B cell (primary cell): ENCODE measurements around the gene ST6GAL1. TPM values are rescaled to one million over a fixed set of nuclear protein-coding genes. Genes with fewer than 3 reads are reported as not detected.
A peak's percentile ranks its signal among the peaks of the same experiment; 100 is the strongest.

Experiments
- ATAC-seq: fragments of 200-7000 bp; cut with Tn5 transposase; one replicate; pipeline ENCODE4 v1.10.0; 2021; ENCODE audit warnings: low read depth, mild to moderate bottlenecking, moderate number of reproducible peaks, moderate library complexity
- CTCF ChIA-PET: fragments of 350-600 bp; sonication (Branson Sonifier 250); formaldehyde crosslinking; loops from one replicate; lab custom pipeline; 2021; ENCODE audit warnings: antibody characterized with exemption, inconsistent platforms; lab: Charles Lee
- POLR2A ChIA-PET: fragments of 350-600 bp; sonication (Branson Sonifier 250); formaldehyde crosslinking; loops from one replicate; lab custom pipeline; 2021; ENCODE audit warnings: antibody characterized with exemption; lab: Charles Lee
- DNase-seq: peaks from one replicate; pipeline ENCODE4 v3.0.0; 2013
- H2AFZ ChIP-seq: 2 replicates; pipeline ENCODE4 v1.6.1; 2012; ENCODE audit warnings: mild to moderate bottlenecking, low read depth, low read length; ENCODE audit not compliant: insufficient read depth, poor library complexity, severe bottlenecking
- H3K27ac ChIP-seq, 2 donors: 1 replicate in 1 of 2; 2 replicates in 1 of 2; pipeline ENCODE4 v1.5.1; 2012 to 2013; ENCODE audit warnings: low read length in 2 of 2, mild to moderate bottlenecking in 2 of 2, moderate library complexity in 1 of 2
- H3K27me3 ChIP-seq, 4 experiments: fragments of 200-600 bp in 1 of 4; sonication (generic) in 1 of 4; replicated peaks in 1 of 4; 1 replicate in 2 of 4; 2 replicates in 2 of 4; pipeline versions ENCODE4 v1.6.1 to v1.7.0; 2013 to 2016; ENCODE audit warnings: low read length in 3 of 4, mild to moderate bottlenecking in 2 of 4, mixed read lengths in 1 of 4, moderate library complexity in 1 of 4; ENCODE audit not compliant: insufficient read depth in 4 of 4, control insufficient read depth in 3 of 4; ENCODE audit errors: control extremely low read depth in 1 of 4
- H3K36me3 ChIP-seq, 2 experiments: replicated peaks in 1 of 2; 1 replicate in 1 of 2; 2 replicates in 1 of 2; pipeline versions ENCODE4 v1.6.1 to v1.7.1; 2013; ENCODE audit warnings: low read length in 1 of 2; ENCODE audit not compliant: insufficient read depth in 2 of 2, control insufficient read depth in 1 of 2; ENCODE audit errors: control extremely low read depth in 1 of 2, extremely low read depth in 1 of 2
- H3K4me1 ChIP-seq, 2 donors: fragments of 200-600 bp in 1 of 2; sonication (generic) in 1 of 2; 1 replicate in 1 of 2; 2 replicates in 1 of 2; pipeline versions ENCODE4 v1.5.1 to v1.6.1; 2013 to 2017; ENCODE audit warnings: low read length in 2 of 2; ENCODE audit not compliant: control insufficient read depth in 2 of 2, insufficient read depth in 2 of 2
- H3K4me2 ChIP-seq: replicated peaks from 2 replicates; pipeline ENCODE3; 2012; ENCODE audit warnings: mild to moderate bottlenecking, low read depth, low read length; ENCODE audit not compliant: poor library complexity, severe bottlenecking
- H3K4me3 ChIP-seq, 5 experiments: fragments of 200-600 bp in 1 of 5; sonication (generic) in 1 of 5; 1 replicate in 3 of 5; 2 replicates in 2 of 5; pipeline versions ENCODE4 v1.5.1 to v1.7.0; 2011 to 2016; ENCODE audit warnings: low read length in 4 of 5, mild to moderate bottlenecking in 4 of 5, low read depth in 2 of 5, control low read depth in 1 of 5, moderate library complexity in 1 of 5; ENCODE audit not compliant: insufficient read depth in 1 of 5; ENCODE audit errors: control extremely low read depth in 1 of 5, extremely low read depth in 1 of 5
- H3K79me2 ChIP-seq: fragments of 200-600 bp; sonication (generic); one replicate; pipeline ENCODE4 v1.6.0; 2016; ENCODE audit warnings: low read length; ENCODE audit not compliant: control insufficient read depth, insufficient read depth
- H3K9ac ChIP-seq: fragments of 200-600 bp; sonication (generic); 2 replicates; pipeline ENCODE4 v1.6.1; 2017; ENCODE audit warnings: mild to moderate bottlenecking, low read length, moderate library complexity
- H3K9me3 ChIP-seq, 3 donors: one replicate each; pipeline versions ENCODE4 v1.6.1 to v1.7.1; 2013; ENCODE audit warnings: low read length in 2 of 3; ENCODE audit not compliant: control insufficient read depth in 2 of 3, insufficient read depth in 1 of 3; ENCODE audit errors: control extremely low read depth in 1 of 3
- H4K20me1 ChIP-seq: 2 replicates; pipeline ENCODE4 v1.6.0; 2012; ENCODE audit warnings: mild to moderate bottlenecking, low read length; ENCODE audit not compliant: insufficient read depth, control insufficient read depth, poor library complexity, severe bottlenecking
- H3K27ac Mint-ChIP-seq: one replicate; pipeline ENCODE4 v1.8.0; 2021; ENCODE audit warnings: mixed read lengths
- H3K27me3 Mint-ChIP-seq: one replicate; pipeline ENCODE4 v1.8.0; 2021; ENCODE audit warnings: mixed read lengths
- H3K4me1 Mint-ChIP-seq: one replicate; pipeline ENCODE4 v1.8.0; 2021; ENCODE audit warnings: mixed read lengths
- H3K4me3 Mint-ChIP-seq: one replicate; pipeline ENCODE4 v1.8.0; 2021; ENCODE audit warnings: mixed read lengths
- H3K9me3 Mint-ChIP-seq: one replicate; pipeline ENCODE4 v1.8.0; 2022; ENCODE audit warnings: mixed read lengths; ENCODE audit not compliant: insufficient read depth
- EZH2 ChIP-seq: IDR thresholded peaks from 2 replicates; pipeline ENCODE4 v1.6.1; 2012; ENCODE audit warnings: borderline replicate concordance, low read depth, mild to moderate bottlenecking, moderate library complexity, low read length; ENCODE audit not compliant: insufficient read depth, poor library complexity, severe bottlenecking
- WGBS: methylation state at CpG from one replicate; pipeline ENCODE4 v1.1.5; 2013; ENCODE audit warnings: missing lambda C conversion rate; ENCODE audit not compliant: insufficient coverage; 5-methylcytosine and 5-hydroxymethylcytosine counted together
- intact Hi-C: fragments of 100-400 bp; cut with micrococcal nuclease; formaldehyde crosslinking; loops from one replicate; pipeline ENCODE4 v1.10.0; 2022
- polyA plus RNA-seq: library from polyadenylated mRNA; depleted of rRNA; stranded (reverse); fragments of >200 nt; gene quantifications from 2 replicates; pipeline ENCODE4 v1.2.3, GENCODE V29; 2012
- total RNA-seq, 2 donors: library from RNA; stranded (reverse); fragments of 120-200 nt in 1 of 2; gene quantifications; 1 replicate in 1 of 2; 2 replicates in 1 of 2; pipeline versions ENCODE4 v1.2.3 to v1.2.4, GENCODE V29; 2013 to 2022
- TF ChIP-seq, protein P1 (sequence below): fragments of 200-600 bp; IDR thresholded peaks from one replicate; pipeline ENCODE4 v1.8.0; 2022; ENCODE audit warnings: antibody characterized with exemption, mild to moderate bottlenecking

Gene ST6GAL1
- total and polyA plus RNA-seq, 2 donors (not counting 1 experiment from before 2014, with no cell fraction given) = 174 to 563 TPM

DNA sequence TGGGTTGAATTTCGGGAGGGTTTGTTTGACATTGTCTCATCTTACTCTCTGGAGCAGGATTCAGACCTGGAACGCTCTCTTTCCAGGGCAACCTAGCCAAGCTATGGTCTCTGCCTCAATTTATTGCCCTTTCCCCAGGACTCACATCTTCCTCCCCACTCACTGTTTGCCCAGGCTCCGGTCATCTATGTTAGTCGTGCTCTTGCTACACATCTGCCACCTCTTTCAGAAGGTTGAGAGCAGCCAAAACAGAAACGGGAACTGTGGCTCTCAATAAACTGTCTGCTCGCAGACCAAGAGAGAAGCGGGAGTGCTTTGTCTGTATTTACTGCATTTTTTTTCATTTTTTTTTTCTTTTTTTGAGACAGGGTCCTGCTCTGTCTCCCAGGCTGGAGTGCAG, 81.6 kb downstream of the ST6GAL1 start:
- H3K4me1 Mint-ChIP-seq = peaks cover 87% of the 10 kb centered on the region
- H3K4me2 ChIP-seq = peak overlapping the region; percentile 70
- H3K4me3 Mint-ChIP-seq = peak overlapping the region; percentile 75
- no peaks in the 10 kb centered on the region for H3K9me3 Mint-ChIP-seq
- DNase-seq (peak; percentile 79), ATAC-seq (peak; percentile 23)
- peak overlapping the region; percentile 10 for H2AFZ ChIP-seq
- peak overlapping the region in 2 of 5 experiments; percentile 13 to 18 for H3K4me3 ChIP-seq
- peak overlapping the region; percentile 40 for H3K9ac ChIP-seq
- peak overlapping the region; percentile 92 to 96 for H3K27ac ChIP-seq
- H3K27ac Mint-ChIP-seq = peak overlapping the region; percentile 91
- WGBS = 25% methylated on average over 4 of the region's 7 CpGs
- H3K36me3 ChIP-seq = peaks cover 7 to 57% of the 10 kb centered on the region in 2 experiments
- no peaks in the 10 kb centered on the region for H3K27me3 Mint-ChIP-seq
- H3K4me1 ChIP-seq = peaks cover 76 to 80% of the 10 kb centered on the region in 2 donors
- no peaks in the 10 kb centered on the region for H4K20me1 ChIP-seq
- ChIA-PET CTCF (interaction anchor here (1.2 to 1.5 kb wide), 4 partner anchors 11 to 162 kb away, joined by 3 to 5 read pairs (median 4); no protein-coding TSS in a partner anchor), POLR2A (interaction anchor here (0.7 to 3.3 kb wide), 7 partner anchors 10 to 229 kb away, joined by 3 to 19 read pairs (median 3); partner anchors contain the start of gene EIF4A2)
- intact Hi-C loops = loop anchor here (1.0 to 10.0 kb wide), 5 partner anchors 9 to 1077 kb away; partner anchors contain the start of genes DNAJB11 and TRA2B
- peaks cover 93% of the 10 kb centered on the region for H3K79me2 ChIP-seq
- H3K9me3 ChIP-seq = peaks cover 0 to 1% (median 0%) of the 10 kb centered on the region in 3 donors
- TF ChIP-seq, protein P1, sequence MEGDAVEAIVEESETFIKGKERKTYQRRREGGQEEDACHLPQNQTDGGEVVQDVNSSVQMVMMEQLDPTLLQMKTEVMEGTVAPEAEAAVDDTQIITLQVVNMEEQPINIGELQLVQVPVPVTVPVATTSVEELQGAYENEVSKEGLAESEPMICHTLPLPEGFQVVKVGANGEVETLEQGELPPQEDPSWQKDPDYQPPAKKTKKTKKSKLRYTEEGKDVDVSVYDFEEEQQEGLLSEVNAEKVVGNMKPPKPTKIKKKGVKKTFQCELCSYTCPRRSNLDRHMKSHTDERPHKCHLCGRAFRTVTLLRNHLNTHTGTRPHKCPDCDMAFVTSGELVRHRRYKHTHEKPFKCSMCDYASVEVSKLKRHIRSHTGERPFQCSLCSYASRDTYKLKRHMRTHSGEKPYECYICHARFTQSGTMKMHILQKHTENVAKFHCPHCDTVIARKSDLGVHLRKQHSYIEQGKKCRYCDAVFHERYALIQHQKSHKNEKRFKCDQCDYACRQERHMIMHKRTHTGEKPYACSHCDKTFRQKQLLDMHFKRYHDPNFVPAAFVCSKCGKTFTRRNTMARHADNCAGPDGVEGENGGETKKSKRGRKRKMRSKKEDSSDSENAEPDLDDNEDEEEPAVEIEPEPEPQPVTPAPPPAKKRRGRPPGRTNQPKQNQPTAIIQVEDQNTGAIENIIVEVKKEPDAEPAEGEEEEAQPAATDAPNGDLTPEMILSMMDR = no peak
- TF ChIP-seq EZH2 = no peak
- H3K27me3 ChIP-seq = no peaks in the 10 kb centered on the region

DNA sequence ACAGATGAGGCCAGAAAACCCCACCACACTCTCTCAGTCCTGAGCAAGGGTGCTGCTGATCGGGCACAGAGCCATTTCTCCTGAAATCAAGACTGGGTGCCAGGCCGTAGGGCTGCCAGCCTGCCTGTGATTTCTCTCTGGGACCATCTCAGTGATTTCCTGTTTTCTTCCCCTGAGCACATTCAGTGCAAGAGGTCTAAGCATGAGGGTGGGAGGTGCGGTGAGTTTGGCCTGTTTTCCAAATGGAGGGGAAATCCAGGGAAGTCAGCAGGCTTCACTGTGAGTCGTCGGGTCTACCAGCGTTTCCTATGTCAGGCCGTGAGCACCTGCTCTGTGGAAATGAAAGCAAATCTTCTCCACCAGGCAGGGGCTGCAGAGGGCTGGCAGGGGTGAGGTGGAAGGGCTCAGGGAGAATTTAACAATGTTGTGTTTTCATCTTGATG, 82.3 kb downstream of the ST6GAL1 start:
- CTCF ChIA-PET = interaction anchor here (1.3 to 1.9 kb wide), 3 partner anchors 17 to 53 kb away, joined by 3 to 6 read pairs (median 4); no protein-coding TSS in a partner anchor
- H3K4me3 Mint-ChIP-seq = peak overlapping the region; percentile 75

More for the DNA sequence above, 82.3 kb downstream of the ST6GAL1 start:
- Histone ChIP-seq H3K4me2 (peak overlapping the region; percentile 70), H3K9me3 (peaks cover 0 to 1% (median 0%) of the 10 kb centered on the region in 3 donors), H3K9ac (peak overlapping the region; percentile 40), H3K79me2 (peaks cover 93% of the 10 kb centered on the region), H2AFZ (peak overlapping the region; percentile 53), H3K27ac (peak overlapping the region; percentile 92 to 96), H3K4me3 (peak overlapping the region in 4 of 5 experiments; percentile 1 to 15 (median 12)), H4K20me1 (no peaks in the 10 kb centered on the region), H3K4me1 (peaks cover 79 to 83% of the 10 kb centered on the region in 2 donors), H3K36me3 (peaks cover 5 to 56% of the 10 kb centered on the region in 2 experiments), H3K27me3 (no peaks in the 10 kb centered on the region)
- Mint-ChIP-seq H3K27ac (peak overlapping the region; percentile 91), H3K9me3 (no peaks in the 10 kb centered on the region), H3K27me3 (no peaks in the 10 kb centered on the region), H3K4me1 (peaks cover 86% of the 10 kb centered on the region)
- ATAC-seq (peak; percentile 16), DNase-seq (peak; percentile 82)
- TF ChIP-seq, protein P1 = no peak
- no peak for TF ChIP-seq EZH2
- WGBS = 10% methylated on average over 3 of the region's 7 CpGs
- intact Hi-C loops = loop anchor here (1.0 to 10.0 kb wide), 5 partner anchors 9 to 1078 kb away; partner anchors contain the start of genes DNAJB11 and TRA2B
- POLR2A ChIA-PET = interaction anchor here (1.0 to 3.3 kb wide), 10 partner anchors 9 to 81 kb away, joined by 3 to 19 read pairs (median 4); no protein-coding TSS in a partner anchor
